Measurements from ENCODE around the gene SPC25.

SPC25 gene

DNA sequence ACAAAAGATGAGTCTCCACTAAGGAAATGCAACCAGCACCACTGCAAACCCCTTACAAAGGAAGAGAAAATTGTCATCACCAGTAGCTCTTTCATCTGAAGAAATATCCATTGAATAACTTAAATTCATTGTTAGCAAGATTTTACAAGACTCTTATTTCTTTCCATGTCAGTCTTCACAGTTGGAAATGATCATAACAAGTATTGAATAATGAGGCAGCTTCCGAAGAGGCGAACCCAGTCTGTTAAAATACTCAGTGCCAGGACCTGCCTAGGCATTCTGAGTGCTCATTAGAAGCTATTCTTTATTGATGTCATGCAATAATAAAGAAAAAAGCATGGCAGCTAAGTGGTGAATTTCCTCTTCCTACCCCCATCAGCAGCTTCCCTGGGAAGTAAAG is 54.3 kb downstream of the SPC25 start:
- DNase-seq, result no peak

DNA sequence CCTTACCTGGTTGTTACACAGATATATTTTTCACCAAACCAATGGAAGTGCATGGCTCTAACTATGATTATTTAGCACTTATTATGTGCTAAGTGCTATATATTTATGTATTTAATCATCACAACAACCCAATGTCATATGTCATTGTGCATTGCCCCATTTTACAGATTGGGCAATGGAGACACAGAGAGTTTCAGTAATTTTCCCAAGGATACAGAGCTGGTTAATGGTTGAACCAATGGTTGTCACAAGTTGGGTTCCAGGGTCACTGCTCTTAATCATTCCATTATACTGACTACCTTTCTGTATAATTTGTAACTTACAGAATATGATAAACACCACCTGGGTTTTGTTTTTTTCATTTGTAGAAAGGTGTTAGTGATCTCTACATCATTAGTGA is 58.6 kb downstream of the SPC25 start:
- no peak for DNase-seq

DNA sequence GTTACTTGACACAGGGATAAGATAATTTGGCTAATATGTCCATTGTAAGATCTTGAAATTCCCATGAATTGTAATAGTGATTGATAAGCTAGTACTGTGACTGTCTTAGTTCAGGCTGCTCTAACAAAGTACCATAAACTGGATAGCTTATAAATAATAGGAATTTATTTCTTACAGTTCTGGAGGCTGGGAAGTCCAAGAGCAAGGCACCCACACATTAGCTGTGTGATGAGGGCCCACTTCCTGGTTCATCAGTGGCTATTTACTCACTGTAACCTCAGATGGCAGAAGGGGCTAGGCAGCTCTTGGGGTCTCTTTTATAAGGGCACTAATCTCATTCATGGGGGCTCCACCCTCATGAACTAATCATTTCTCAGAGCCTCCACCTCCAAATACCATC is 59.3 kb downstream of the SPC25 start:
- DNase-seq, result no peak

DNA sequence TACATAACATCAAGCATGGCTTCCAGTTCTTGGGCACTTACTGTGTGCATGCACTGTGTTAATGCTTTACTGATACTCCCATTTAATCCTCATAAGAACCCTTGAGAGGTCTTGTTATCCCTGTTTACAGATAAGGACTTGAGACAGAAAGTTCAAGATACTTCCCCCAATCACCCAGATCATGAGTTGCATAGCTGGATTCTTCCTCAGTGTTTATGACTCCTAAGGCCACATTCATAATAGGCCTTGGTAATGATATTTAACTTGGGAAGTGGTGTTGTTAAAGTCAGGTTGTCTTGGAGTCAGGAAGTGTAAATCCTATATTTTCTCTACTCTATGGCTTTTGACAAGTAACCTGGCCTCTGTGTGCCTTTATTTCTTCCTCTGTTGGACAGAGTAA is 65.1 kb downstream of the SPC25 start:
- DNase-seq, result no peak

DNA sequence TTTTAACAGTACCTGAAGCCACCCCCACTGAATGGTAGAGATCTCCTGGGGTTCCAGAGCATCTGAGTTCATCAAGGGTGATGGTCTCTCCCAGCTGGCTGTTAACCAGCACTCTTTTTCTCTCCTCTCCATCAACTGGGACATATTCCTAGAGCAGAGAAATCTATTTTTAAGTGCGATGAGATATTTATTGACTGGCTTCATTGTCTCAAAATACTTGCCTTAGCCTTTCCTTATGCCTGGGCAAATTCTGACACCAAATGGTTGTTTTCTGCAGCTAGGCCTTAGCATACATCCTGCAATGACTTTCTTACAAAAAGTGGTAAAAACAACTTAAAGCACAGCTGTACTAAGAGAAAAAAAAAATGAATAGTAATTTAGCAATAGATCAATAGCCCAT is 68.2 kb downstream of the SPC25 start:
- no peak for DNase-seq

DNA sequence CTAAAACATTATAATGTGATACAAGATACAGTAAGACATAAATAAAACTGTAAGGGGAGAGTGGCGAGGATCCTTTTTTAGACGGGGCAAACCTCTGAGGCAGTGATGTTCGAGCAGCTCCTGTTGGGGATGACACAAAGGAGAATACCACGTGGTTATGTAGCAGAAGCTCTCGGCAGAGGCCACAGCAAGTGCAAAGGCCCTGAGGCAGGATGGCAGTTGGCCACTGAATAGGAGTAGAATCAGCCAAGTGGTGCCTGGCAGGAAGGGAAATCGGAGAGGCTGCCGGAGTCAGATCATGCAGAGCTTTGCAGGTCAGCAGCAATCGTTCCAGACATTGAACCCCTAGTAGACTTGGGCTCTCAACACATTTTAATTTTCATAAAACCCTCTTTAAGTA is 68.7 kb downstream of the SPC25 start:
- no peak for DNase-seq

Data from stimulated activated CD4-positive, alpha-beta T cell treated with anti-CD3 and anti-CD28 coated beads, Interleukin-4, amount 100 ng/mL, for 4 hours (primary cell).